ENCODE data around the gene C2orf42.

DNA sequence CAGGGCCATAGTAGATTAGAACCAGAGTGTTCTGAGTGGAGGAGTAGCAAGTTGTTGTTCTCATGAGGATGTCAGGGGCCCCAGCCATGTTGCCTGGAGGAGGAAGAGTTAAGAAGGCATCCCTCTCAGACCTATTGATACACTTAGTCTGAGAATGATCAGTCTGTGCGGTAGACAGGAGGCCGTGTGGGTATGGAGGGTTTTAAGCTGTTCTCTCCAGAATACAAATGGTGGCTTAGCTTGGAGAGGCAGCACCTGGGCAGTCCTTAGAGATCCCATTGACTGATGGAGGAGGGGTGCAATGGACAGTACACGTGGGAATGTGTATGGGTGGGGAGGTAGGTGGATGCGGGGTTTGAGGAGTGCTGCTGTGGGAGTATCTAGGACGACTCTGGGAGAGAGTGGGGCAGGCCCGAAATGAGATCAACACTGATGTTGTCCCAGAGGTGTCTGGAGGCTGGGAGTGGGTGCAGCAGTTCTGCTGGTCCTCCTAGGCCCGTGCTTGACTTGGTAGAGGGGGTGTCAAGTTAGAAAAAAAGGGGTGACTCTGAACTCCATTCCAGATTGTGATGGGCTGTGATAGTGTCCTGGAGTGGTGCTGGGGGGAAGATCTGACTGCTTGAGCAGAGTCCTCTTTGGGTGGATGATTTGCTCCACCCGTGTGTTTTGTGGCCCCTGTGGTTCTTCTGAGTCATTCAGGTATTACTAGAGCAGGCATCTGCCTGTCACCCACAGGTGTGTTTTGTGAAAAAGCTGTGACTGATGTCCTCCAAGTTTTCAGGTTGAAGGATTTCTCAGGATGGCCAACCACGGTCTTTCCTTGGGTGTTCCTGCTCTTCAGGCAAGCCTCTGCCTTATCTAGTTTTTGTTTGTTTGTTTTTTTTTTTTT, 44.7 kb downstream of the C2orf42 start:
- no peak for TF ChIP-seq EP300 (IDR thresholded peaks at IDR 0.05)
- TF ChIP-seq, protein P1, sequence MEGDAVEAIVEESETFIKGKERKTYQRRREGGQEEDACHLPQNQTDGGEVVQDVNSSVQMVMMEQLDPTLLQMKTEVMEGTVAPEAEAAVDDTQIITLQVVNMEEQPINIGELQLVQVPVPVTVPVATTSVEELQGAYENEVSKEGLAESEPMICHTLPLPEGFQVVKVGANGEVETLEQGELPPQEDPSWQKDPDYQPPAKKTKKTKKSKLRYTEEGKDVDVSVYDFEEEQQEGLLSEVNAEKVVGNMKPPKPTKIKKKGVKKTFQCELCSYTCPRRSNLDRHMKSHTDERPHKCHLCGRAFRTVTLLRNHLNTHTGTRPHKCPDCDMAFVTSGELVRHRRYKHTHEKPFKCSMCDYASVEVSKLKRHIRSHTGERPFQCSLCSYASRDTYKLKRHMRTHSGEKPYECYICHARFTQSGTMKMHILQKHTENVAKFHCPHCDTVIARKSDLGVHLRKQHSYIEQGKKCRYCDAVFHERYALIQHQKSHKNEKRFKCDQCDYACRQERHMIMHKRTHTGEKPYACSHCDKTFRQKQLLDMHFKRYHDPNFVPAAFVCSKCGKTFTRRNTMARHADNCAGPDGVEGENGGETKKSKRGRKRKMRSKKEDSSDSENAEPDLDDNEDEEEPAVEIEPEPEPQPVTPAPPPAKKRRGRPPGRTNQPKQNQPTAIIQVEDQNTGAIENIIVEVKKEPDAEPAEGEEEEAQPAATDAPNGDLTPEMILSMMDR (IDR thresholded peaks at IDR 0.05): no peak
